Activated CD4-positive, alpha-beta T cell treated with anti-CD3 and anti-CD28 coated beads, Interleukin-2, amount 50 U/mL, for 48 hours (primary cell): ENCODE measurements around the gene BCAP31.
A peak's percentile ranks its signal among the peaks of the same experiment; 100 is the strongest.
"Not testable (repeated sequence)": the region's sequence is repeated elsewhere in the genome, so short reads cannot be mapped to it uniquely, and the experiment has no call there.

Experiments used
- DNase-seq, 2 experiments: peaks; one replicate each; pipeline ENCODE4 v3.0.0-alpha.2; 2020

BCAP31 gene

DNA sequence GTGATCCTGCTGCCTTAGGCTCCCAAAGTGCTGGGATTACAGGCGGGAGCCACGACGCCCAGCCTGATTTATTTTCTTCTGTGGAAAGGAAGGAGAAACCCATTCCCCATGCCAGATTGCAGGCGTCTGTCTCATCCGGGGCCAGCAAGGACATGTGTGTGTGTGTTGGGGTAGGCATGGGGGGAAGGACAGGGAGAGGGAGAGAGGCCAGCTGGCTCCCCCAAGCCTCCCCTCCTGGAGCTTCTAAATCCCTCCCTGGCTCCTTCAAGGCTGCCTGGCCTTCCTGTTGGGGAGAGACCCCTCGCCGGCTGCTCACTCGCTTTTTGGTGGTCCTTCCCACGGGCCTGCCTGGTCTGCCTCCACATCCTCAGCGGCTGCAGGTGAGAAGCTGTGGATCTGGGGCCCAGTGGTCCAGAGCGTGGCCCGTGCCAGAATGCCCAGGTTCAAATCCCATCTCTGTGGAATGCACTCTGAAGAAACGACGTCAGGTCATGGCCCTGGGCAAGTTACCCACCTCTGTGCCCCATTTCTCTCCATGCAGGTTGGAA lies 38.5 kb upstream of the BCAP31 start:
- DNase-seq = no peak

DNA sequence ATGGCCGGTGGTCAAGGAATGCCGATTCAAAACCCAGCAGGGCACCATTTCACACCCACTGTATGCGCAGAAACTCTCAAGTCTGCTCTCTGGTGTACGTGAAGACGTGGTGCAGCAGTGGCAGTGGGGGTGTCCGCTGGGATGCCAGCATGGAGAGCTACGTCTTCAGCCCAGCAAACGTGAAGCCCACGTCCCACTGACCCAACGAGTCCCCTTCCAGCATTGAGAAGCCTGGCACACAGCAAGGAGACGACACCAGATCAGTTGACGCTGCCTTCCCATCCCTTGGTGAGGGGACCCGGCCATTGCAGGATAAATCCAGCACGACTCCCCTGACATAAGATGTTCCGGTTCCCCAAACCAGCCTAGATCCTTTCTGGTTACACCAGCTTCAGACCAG lies 37.7 kb upstream of the BCAP31 start:
- DNase-seq = no peak

DNA sequence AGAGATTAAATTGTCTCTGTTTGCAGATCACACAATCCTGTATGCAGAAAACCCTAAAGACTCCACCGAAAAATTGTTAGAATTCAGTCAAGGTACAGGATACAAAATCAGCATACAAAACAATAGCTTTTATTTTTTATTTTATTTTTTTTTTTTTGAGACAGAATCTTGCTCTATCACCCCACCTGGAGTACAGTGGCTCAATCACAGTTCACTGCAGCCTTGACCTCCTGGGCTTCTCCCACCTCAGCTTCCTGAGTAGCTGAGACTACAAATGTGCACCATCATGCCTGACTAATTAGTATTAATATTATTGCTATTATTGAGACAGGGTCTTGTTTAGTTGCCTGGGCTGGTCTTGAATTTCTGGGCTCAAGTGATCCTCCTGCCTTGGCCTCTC lies 30.9 kb upstream of the BCAP31 start:
- DNase-seq = no peak

DNA sequence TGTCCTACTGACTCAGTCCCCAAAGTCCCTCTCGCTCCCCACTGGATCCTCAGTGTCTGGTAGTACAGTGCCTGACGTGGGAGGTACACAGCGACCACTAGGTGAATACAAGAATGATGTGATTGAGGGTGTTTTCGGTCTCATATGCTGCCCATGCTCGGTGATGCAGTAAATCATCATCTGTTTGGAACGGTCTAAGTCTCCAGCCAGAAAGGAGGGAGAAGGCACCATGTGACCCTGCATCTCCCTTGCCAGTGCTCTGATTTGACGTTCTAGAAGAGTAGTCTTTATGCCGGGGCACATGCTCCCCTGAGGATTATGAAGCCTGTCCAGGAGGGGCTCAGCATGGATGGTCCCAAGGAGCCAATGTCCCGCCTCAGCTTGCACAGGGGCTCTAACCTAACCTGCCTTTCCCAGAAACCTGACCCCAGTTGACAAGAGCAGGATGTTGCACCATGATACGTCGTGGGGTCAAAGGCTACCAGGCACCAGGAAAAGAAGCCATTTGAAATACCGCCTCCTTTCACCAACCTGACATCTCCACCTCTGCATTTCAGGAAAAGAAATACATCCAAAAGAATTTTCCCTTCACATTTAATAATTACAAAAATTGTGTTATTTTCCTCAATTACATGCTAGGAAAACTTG lies 26.1 kb upstream of the BCAP31 start:
- DNase-seq = no peak

DNA sequence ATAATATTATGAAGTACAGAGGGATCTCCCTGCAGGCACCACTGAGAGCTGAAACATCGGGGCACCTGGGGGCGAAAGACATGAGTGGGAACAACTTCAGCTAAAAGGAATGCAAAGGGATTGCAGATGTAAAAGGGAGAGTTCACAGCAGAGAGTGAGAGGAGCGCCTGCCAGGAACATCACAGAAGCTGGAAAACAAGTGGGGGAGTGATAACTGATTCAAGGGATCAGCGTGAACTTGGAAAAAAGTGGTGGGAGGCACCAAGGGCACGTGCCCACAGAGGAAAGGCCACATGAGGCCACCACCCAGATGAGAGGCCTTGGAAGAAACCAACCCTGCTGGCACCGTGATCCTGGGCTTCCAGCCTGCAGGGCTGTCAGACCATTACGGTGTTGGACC lies 24.8 kb upstream of the BCAP31 start:
- DNase-seq = not testable (repeated sequence)

DNA sequence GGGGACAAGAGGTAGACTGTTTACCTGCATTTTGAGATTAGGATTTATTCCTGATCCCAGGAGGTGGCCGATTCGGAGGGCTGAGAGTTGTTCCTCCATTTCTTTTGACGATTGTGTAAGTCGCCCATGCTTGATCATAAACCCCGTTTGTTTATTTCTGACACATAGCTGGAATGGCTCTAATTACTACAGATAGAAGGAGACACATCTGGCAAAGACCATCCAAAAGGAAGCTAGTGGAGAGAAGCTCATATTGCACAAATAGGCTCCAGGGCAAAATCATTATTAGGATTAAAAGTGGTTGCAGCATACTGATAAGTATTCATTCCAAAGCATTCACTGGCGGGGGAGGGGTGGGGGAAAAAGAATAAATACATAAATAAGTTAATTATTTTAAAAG lies 22.8 kb upstream of the BCAP31 start:
- DNase-seq = not testable (repeated sequence)

DNA sequence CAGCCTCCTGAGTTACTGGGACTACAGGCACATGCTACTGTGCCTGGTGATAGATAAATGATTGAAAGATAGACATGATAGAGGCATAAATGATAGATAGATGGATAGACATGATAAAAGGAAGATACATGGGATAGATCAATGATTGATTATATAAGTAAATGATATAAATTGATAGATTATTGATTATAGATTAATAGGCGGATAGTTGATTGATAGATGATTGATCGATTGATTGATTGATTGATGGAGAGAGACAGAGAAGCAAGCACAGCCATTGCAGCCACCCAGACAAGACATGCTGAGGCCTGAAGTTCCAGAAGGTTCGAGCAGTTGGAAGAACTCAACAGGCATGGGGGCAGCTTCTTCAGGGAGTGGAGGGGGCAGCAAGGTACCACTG lies 22.2 kb upstream of the BCAP31 start:
- DNase-seq = no peak

DNA sequence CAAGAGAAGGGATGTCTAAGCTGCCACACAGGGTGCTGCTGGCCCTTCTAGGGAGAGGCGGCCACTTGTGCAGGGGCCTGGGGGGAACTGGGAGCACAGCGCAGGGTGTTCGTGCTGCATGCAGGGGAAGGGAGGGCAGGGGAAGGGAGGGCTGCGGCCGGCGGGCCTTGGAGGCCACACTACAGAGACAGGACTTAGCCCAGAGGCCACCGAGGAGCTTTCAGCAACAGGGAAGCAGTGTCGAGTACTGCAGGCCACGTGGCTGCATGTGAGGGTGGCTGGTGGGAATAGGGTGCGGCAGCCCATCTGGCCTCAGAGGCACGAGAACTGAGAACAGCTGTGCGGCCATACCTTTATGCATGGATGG lies 20.9 kb upstream of the BCAP31 start:
- DNase-seq = not testable (repeated sequence)

DNA sequence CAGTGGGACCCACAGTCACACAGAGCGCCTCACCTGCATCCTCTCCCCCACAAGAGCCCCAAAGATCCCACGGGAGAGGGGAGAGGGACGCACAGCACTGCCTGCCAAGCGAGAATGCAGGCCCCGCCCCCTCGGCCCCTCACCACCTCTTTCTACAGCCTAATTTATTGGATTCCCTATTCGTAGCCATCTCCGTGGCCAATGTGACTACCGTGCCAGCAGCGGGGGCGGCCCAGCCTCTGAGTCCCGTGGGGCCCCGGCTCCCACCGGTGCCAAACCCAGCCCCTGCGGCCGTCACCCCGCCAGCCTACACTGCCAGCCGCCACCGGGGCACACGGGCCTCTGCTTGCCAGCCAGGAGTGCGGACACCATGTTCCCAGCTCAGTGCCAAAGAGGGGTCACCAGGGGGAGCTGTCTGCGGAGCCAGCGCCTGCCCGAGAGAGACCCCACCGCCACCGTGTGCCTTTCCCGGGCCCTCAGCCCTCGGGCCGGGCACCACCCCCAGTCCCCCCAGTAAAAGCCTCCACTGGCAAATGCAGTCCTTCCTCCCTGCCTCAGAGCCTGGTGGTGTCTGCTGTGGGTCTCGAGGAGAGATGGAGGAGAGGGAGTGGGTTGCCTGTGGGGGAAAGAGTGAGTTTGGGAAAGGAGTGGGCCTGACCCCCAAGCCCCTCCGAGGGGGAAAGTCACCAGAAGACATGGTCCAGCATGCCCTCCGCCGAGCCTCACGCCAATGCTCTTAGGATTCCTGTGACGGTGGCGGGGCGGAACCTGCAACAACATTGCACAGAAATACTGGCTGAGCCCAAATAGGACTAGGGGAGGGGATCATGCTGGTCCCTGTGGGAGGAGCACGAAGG lies 20.3 kb upstream of the BCAP31 start:
- no peak for DNase-seq

DNA sequence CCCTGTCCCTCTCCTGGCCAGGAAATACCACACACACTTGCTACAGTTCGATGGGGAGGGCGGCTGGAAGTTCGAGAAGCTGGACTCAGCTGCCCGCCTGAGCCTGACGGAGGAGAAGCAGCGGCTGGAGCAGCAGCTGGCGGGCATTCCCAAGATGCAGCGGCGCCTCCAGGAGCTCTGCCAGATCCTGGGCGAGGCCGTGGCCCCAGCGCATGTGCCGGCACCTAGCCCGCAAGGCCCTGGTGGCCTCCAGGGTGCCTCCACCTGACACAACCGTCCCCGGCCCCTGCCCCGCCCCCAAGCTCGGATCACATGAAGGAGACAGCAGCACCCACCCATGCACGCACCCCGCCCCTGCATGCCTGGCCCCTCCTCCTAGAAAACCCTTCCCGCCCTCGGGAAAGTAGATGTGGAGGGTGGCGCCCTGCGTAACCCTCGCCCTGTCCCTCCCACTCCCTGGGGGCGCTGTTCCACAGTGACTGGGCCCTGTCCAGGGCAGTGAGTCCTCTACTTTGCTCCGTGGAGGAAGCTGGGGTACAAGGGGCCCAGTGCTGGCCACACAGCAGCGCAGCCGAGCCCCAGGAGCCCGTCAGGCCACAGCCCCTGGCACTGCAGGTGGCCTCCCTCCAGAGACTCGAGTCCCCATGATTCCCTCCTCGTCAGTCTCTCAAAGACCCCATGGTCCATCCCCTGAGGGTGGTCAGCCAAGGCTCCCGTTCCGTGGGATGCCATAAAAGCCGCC lies 19.5 kb upstream of the BCAP31 start:
- not testable (repeated sequence) for DNase-seq

DNA sequence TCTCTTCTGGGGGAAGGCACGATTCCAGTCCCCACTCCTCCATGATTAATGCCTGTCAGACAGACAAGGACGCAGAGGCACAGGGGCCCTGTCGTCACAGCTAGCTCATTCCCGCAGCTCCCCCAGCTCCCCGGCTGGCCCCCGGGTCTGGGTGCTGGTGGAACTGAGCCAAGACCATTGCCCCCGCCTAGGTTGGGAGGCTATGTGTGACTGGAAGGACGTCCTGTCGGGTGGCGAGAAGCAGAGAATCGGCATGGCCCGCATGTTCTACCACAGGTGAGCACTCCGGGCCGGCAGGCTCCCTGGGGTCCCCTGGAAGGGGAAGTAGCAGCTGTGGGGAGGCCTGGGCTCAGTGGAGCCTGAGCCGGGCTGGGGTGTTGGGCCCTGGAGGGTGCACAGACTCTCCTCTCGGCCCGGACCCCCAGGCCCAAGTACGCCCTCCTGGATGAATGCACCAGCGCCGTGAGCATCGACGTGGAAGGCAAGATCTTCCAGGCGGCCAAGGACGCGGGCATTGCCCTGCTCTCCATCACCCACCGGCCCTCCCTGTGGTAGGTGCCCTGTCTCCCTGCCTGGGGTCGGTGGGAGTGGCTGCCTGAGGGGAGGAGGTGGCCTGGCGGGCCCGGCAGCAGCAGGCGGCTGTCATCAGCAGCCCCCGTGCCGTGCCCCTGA lies 18.7 kb upstream of the BCAP31 start:
- DNase-seq = not testable (repeated sequence)

DNA sequence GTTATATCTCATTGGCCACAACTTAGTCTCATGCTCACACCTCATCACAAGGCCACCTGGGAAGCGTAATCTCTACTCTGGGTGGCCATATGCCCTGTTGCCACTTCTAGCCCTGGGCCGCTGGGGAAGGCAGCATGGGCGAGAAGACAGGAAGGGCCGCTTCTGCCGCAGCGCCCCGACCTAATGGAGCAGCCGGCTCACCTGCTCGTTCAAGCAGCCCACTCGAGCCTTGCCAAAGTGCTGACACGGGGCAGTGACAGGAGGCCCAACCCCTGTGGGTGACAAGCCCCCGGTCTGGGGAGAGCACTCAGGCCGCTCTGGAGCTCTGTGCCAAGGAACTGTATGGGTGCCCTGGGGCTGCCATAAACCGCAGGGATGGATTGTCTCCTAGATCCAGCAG lies 17.9 kb upstream of the BCAP31 start:
- DNase-seq = not testable (repeated sequence)

DNA sequence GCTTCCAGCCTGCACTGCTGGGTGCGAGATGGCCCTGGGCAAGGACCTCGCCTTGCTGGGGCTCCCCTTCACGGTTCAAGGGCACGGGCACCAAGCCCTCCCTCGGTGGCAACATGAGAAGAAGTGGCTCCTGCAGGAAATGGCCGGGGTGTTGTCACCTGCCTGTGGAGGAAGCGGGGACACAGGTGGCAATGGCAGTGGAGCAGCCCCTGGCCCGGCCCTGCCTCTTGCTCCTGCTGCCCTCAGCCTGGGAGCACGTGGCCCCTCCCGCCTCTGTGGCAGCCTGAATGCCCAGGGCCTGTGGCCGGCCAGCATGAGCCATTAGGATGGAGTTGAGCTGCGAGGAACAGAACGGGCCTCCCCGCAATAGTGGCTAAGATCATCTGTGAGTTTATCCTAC lies 17.3 kb upstream of the BCAP31 start:
- DNase-seq = no peak

DNA sequence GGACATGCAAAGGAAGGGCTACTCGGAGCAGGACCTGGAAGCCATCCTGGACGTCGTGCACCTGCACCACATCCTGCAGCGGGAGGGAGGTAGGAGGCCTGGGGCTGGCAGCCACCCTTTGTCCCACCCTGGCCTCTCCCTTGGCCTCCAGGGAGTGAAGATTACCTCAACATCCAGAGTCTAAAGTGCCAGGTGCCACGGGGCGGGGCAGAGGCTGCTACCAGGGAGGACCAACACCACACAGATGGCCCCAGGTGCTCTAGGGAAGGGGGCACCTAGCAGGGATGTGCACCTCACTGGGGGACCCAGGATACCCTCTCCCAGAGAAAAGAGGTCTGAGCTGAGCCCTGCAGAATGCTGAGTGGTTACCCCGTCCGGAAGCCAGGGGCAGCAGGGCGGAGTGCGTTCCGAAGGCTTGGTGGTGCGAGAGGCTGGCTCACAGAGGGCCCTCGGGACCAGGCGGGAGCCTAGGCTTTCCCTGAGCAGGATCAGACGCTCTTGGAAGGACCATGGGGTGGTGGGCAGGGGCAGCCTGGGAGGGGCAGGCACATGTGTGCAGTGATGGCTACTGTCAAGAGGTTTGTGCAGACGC lies 16.5 kb upstream of the BCAP31 start:
- no peak for DNase-seq

DNA sequence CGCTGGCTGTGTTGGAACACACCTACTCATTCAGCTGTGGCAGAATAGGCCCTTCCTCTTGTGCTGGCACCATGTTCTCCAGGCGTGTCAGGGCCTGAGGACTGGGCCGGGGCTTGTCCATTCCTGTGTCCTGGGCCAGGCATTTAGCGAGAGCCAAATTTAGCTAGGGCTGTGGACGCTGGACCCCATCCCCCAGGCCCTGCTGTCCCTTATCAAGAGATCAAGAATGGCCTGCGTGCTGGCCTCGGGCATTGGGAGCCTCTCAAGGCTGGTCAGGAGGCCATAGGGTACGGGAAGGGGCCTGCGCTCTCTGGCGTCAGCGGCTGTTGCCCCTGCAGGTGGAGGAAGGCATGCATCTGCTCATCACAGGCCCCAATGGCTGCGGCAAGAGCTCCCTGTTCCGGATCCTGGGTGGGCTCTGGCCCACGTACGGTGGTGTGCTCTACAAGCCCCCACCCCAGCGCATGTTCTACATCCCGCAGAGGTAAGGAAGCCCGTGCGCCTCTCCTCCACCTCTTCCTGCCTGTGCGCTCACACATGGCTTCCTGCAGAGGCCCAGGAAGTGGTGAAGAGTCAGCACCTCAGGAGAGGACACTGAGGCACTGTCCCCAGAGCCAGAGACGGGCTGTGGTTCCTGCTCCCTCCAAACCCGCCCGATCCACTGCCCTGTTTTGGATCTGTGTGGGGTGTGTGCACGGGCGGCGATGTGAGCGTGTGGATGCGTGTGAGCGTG lies 15.7 kb upstream of the BCAP31 start:
- DNase-seq = peak; percentile 17 to 25

DNA sequence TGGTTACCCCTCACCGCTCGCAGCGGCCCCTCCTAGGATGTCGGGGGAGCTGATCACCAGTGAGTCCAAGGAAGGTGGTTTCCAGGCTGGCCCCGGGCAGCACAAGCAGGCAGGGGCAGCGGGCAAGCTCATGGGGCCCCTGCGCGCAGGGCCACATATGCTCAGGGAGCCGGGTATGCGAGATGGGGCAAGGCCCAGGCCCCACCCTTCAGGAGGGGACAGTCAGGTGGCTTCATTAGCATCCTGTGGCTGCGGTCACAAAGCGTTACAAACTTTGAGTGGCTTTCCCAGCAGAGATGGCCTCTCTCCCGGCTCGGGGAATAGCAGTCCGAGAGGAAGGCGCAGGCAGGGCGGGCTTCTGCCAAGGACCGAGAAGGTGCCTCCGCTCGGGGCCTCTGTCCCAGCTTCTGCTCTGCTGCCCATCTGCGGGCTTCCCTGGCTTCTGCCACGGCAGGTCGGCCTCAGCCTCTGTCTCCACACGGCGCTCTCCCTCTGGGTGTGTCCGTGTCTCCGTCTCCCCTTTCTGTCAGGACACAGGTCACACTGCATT lies 13.9 kb upstream of the BCAP31 start:
- no peak for DNase-seq

DNA sequence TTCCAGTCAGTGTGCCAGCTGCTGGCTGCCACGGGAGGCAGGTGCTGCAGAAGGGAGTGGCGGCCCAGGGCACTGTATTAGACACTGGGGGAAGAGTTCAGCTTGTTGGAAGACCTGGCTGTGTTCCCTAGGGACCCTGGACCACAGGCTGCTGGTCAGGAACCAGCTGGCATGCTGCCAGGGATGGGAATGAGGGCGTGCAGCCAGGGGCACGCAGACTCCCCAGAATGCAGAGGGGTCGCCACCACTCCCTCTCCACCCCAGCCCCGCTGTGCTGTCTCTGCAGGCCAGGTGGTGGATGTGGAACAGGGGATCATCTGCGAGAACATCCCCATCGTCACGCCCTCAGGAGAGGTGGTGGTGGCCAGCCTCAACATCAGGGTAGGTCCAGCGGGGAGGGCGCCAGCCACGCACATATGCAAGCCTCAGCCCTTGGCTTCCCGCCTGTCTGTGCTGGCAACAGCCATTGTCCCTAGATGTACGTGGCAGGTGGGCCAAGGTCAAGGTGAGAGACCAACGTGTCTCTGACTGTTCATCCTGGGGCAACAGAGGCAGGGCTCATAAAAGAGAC lies 12.8 kb upstream of the BCAP31 start:
- no peak for DNase-seq

DNA sequence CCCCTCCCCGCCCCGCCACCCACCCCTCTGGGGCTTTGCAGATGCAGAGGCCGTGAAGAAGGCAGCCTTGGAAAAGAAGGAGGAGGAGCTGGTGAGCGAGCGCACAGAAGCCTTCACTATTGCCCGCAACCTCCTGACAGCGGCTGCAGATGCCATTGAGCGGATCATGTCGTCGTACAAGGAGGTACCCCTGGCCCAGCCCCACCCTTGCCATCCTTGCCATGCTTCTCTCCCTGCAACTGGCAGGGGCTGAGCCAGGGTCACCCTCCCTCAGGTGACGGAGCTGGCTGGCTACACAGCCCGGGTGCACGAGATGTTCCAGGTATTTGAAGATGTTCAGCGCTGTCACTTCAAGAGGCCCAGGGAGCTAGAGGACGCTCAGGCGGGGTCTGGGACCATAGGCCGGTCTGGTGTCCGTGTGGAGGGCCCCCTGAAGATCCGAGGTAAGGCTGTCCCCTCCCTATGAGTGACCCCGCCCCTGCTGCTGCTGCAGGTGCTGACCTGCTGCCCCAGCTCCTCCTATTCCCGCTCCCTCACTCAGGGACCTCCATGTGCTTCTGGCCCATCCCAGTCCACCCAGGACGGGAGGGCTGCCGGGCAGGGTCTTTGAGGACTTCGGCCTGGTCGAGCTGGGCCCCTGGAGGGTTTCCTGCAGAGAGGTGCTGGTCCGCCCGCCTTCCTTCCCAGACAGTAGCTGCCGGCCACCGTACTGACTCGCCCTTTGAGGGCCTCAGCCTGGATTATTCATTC lies 12.1 kb upstream of the BCAP31 start:
- DNase-seq = no peak

DNA sequence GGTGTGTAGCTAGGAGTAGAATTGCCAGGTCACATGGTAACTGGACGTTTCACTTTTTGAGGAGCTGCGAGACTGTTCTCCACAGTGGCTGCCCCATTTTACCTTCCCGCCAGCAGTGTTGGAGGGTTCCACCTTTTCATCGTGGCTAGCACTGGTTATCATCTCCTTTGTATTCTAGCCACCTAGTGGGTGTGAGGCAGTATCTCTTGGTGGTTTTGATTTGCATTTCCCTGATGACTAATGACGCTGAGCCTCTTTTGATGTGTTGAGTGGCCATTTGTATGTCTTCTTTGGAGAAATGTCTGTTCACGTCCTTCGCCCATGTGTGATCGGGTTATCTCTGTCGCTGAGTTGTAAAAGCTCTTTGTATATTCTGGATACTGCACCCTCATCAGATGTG lies 11.1 kb upstream of the BCAP31 start:
- DNase-seq = no peak

DNA sequence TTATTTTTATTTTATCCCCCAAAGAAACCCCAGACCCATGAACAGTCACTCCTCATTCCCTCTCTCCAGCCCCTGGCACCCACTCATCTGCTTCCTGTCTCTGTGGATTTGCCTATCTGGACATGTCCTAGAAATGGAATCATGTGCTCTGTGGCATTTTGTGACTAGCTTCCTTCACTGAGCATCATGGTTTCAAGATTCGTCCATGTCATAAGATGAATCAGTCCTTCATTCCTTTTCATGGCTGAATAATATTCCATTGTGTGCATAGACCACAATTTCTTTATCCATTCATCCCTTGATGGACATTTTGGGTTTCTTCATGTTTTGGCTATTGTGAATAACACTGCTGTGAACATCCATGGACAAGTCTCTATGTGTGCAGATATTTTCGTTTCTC lies 10.7 kb upstream of the BCAP31 start:
- no peak for DNase-seq
